ENCODE results near the gene ATP8B1. TPM values are rescaled to one million over a fixed set of nuclear protein-coding genes. Genes with fewer than 3 reads are reported as not detected.

The ATP8B1 gene
- total and polyA plus RNA-seq, 2 of the 8 experiments (the other 6 are each of a cell fraction or from before 2014, with no cell fraction given), result 1.1 to 4.6 TPM

DNA sequence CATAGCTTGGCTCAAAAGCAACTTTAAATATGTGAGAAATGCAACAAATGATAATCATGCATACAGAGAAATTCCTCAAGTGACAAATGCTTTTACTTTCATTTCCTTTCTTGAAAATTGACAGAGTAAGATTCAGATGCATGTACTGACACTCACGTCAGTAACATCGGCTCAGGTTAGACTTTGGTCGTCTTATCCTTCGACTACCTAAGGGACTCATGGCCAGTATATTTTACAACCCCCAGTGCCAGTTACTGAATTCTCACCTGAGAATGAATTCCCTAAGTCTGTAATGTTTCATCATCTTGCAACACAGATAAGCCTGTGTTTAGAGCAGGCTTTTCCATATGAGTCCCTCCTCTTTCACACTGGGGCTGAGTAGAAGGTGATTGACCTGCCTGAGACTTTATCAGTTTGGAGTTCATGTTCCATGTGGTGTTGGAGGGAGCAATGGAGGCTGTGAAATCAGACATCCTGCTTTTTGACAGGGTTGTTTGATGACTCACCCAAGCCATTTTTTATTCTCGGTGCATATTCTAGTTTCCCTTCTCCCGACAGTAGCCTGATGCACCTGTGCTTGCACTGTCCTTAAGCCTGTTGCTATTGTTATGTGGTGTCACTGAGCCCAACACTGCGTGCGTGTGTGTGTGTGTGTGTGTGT, 30.5 kb upstream of the ATP8B1 start:
- H2BK15ac ChIP-seq (ENCODE audit: low read length), result no peak overlapping the region
- no peak overlapping the region for H3K4ac ChIP-seq (replicated peaks; ENCODE audit: insufficient read length, low read depth, low read length)
- no peak overlapping the region for H2BK20ac ChIP-seq (ENCODE audit: low read length)
- H3K56ac ChIP-seq (replicated peaks; ENCODE audit: insufficient read length, low read depth, low read length), result no peak overlapping the region
- no peak overlapping the region for H2BK12ac ChIP-seq (ENCODE audit: low read depth, low read length)
- H3K4me2 ChIP-seq (ENCODE audit: insufficient read depth in 1 of 2, low read depth in 2 of 2, low read length in 2 of 2), result no peak overlapping the region
- DNase-seq (ENCODE audit: low read depth in 1 of 2, low spot score in 2 of 2) (no peak), FAIRE-seq (no peak)
- 0 out of 2 replicates have a peak overlapping the region, but pooled peaks have one; percentile 24 for H2AK5ac ChIP-seq (ENCODE audit: low read depth, low read length)
- H3K23ac ChIP-seq (ENCODE audit: insufficient read length), result peak overlapping the region; percentile 77
- H4K5ac ChIP-seq (ENCODE audit: insufficient read length, low read depth, low read length), result no peak overlapping the region
- no peaks in the 10 kb centered on the region for H3K9me3 ChIP-seq (ENCODE audit: insufficient read depth in 2 of 2, low read depth in 1 of 2, low read length in 1 of 2)
- H3K18ac ChIP-seq (ENCODE audit: extremely low read depth, low read length), result no peak overlapping the region
- no peak overlapping the region for H4K91ac ChIP-seq (replicated peaks; ENCODE audit: insufficient read length, low read length)
- no peaks in the 10 kb centered on the region for H3K79me2 ChIP-seq (ENCODE audit: control insufficient read depth in 1 of 2, insufficient read depth in 2 of 2, low read length in 2 of 2)
- no peak overlapping the region for H2BK5ac ChIP-seq (ENCODE audit: low read depth, low read length)
- no peaks in the 10 kb centered on the region for H3K36me3 ChIP-seq (ENCODE audit: control insufficient read depth in 2 of 4, insufficient read depth in 4 of 4, low read length in 3 of 4)
- no peaks in the 10 kb centered on the region for H3K4me1 ChIP-seq (replicated peaks in 1 of 4; ENCODE audit: control insufficient read depth in 3 of 4, insufficient read depth in 4 of 4, low read length in 3 of 4)
- H3K79me1 ChIP-seq (ENCODE audit: low read depth, low read length), result no peaks in the 10 kb centered on the region
- ChIA-PET POLR2A (ENCODE audit: partially characterized antibody) (no interaction called here), CTCF (ENCODE audit: partially characterized antibody) (interaction anchor here (0.6 to 1.2 kb wide), 3 partner anchors 60 to 1863 kb away, joined by 3 to 4 read pairs (median 4); partner anchors contain the start of gene CCBE1)
- TF ChIP-seq YY1 (IDR thresholded peaks at IDR 0.05; ENCODE audit: low read depth, low read length) (no peak), CBX8 (IDR thresholded peaks at IDR 0.05; ENCODE audit: borderline replicate concordance, low read depth, low read length) (no peak)
- no peak overlapping the region for H3K9ac ChIP-seq (replicated peaks in 1 of 4; ENCODE audit: extremely low read depth in 1 of 4, low read depth in 3 of 4, low read length in 3 of 4)
- H3K27ac ChIP-seq (ENCODE audit: low read depth, low read length), result no peak overlapping the region
- H3K14ac ChIP-seq (ENCODE audit: insufficient read length), result no peak overlapping the region
- H4K8ac ChIP-seq (ENCODE audit: extremely low read depth, insufficient read depth, low read length), result no peak overlapping the region
- H3K27me3 ChIP-seq (replicated peaks in 1 of 4; ENCODE audit: control insufficient read depth in 3 of 4, extremely low read depth in 1 of 4, insufficient read depth in 3 of 4, low read length in 3 of 4), result no peaks in the 10 kb centered on the region
- H2AFZ ChIP-seq (ENCODE audit: low read length), result no peak overlapping the region
- no peaks in the 10 kb centered on the region for H3K23me2 ChIP-seq (ENCODE audit: low read depth, low read length)
- no peaks in the 10 kb centered on the region for H4K20me1 ChIP-seq (replicated peaks in 1 of 2; ENCODE audit: control insufficient read depth in 1 of 2, insufficient read depth in 2 of 2, low read length in 2 of 2)
- no peak overlapping the region for H2BK120ac ChIP-seq (replicated peaks; ENCODE audit: low read depth, low read length)
- no peak overlapping the region for H3K4me3 ChIP-seq (ENCODE audit: extremely low read depth in 1 of 4, insufficient read depth in 2 of 4, low read depth in 3 of 4, low read length in 4 of 4)
- whole genome bisulfite sequencing, 2 experiments (ENCODE audit: extremely low coverage in 1 of 2, insufficient coverage in 1 of 2, insufficient read length in 1 of 2, insufficient replicate concordance in 2 of 2, low coverage in 1 of 2, low lambda C conversion rate in 2 of 2, missing lambda C conversion rate in 1 of 2), result 86% methylated on average over 8 of the region's 8 CpGs; no CpG with 5 or more reads in 1 of the 2 experiments

Data from H1 (cell line).